ES-I3 (cell line): Measurements from ENCODE around the gene OTUB1.
"Not testable (repeated sequence)": the region's sequence is repeated elsewhere in the genome, so short reads cannot be mapped to it uniquely, and the experiment has no call there.

ENCODE experiments used
- H3K36me3 ChIP-seq: 2 replicates; pipeline ENCODE4 v1.6.1; 2013; ENCODE audit warnings: mild to moderate bottlenecking, low read length, control low read depth, moderate library complexity; ENCODE audit not compliant: insufficient read depth
- H3K4me1 ChIP-seq: 2 replicates; pipeline ENCODE4 v1.6.1; 2013; ENCODE audit warnings: mild to moderate bottlenecking, control low read depth, low read length; ENCODE audit not compliant: insufficient read depth
- H3K9ac ChIP-seq: 2 replicates; pipeline ENCODE4 v1.6.1; 2013; ENCODE audit warnings: low read depth, mild to moderate bottlenecking, low read length, moderate library complexity
- H3K9me3 ChIP-seq: 2 replicates; pipeline ENCODE4 v1.6.1; 2013; ENCODE audit warnings: mild to moderate bottlenecking, low read length, moderate library complexity; ENCODE audit not compliant: control insufficient read depth, insufficient read depth

OTUB1 gene

GRCh38 chr11:64045700-64046099 lies 59.5 kb downstream of the OTUB1 start:
- Histone ChIP-seq H3K9ac (no peak overlapping the region), H3K9me3 (no peaks in the 10 kb centered on the region), H3K36me3 (no peaks in the 10 kb centered on the region), H3K4me1 (no peaks in the 10 kb centered on the region)

DNA sequence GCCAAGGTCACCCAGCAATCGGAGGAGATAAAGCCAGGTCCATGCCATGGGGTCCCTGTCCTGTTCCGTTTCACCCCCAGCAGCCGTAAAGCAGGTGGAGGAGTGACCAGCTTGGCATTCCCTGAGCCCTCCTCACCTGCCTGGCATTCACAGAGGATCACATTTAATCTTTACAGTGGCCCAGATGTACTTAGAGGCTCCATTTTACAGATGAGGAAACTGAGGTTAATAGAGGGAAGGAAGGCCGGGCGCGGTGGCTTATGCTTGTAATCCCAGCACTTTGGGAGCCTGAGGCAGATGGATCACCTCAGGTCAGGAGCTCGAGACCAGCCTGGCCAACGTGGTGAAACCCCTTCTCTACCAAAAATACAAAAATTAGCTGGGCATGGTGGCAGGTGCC lies 61.1 kb downstream of the OTUB1 start:
- not testable (repeated sequence) for H3K9me3 ChIP-seq, H3K9ac ChIP-seq, H3K36me3 ChIP-seq, H3K4me1 ChIP-seq
